CD4-positive, CD25-positive, alpha-beta regulatory T cell (primary cell): ENCODE results near the gene P2RX3. TPM values are rescaled to one million over a fixed set of nuclear protein-coding genes. Genes with fewer than 3 reads are reported as not detected.
A peak's percentile ranks its signal among the peaks of the same experiment; 100 is the strongest.

Experiments used
- ATAC-seq, 2 donors: fragments of 150-1000 bp; cut with Tn5 transposase; one replicate each; pipeline ENCODE4 v1.10.0; 2021; ENCODE audit warnings: low read depth in 2 of 2, moderate number of reproducible peaks in 2 of 2, moderate library complexity in 1 of 2
- DNase-seq, 3 donors: peaks; one replicate each; pipeline versions ENCODE4 v3.0.0 to v3.0.0-alpha.2; 2012 to 2022; ENCODE audit warnings: mixed read lengths in 1 of 3
- H3K27ac ChIP-seq: one replicate; pipeline ENCODE4 v1.7.0; 2013; ENCODE audit warnings: mild to moderate bottlenecking, low read length; ENCODE audit not compliant: insufficient read depth, poor library complexity, severe bottlenecking
- H3K27me3 ChIP-seq: one replicate; pipeline ENCODE4 v1.7.0; 2013; ENCODE audit warnings: low read length; ENCODE audit not compliant: control insufficient read depth, insufficient read depth
- H3K36me3 ChIP-seq: one replicate; pipeline ENCODE4 v1.7.0; 2013; ENCODE audit warnings: mild to moderate bottlenecking, low read length, moderate library complexity; ENCODE audit not compliant: control insufficient read depth, insufficient read depth
- H3K4me1 ChIP-seq: 2 replicates; pipeline ENCODE4 v1.7.0; 2013; ENCODE audit warnings: mild to moderate bottlenecking, low read length; ENCODE audit not compliant: insufficient read depth, control insufficient read depth, poor library complexity, severe bottlenecking
- H3K4me3 ChIP-seq: one replicate; pipeline ENCODE4 v1.7.0; 2013; ENCODE audit warnings: low read depth, mild to moderate bottlenecking, low read length, moderate library complexity
- H3K9me3 ChIP-seq, 2 experiments: 1 replicate in 1 of 2; 2 replicates in 1 of 2; pipeline ENCODE4 v1.7.0; 2013; ENCODE audit warnings: low read length in 2 of 2, mild to moderate bottlenecking in 1 of 2, moderate library complexity in 1 of 2; ENCODE audit not compliant: control insufficient read depth in 2 of 2
- H3K27ac Mint-ChIP-seq, 3 donors: one replicate each; pipeline ENCODE4 v1.8.0; 2020 to 2022; ENCODE audit warnings: mild to moderate bottlenecking in 3 of 3, mixed read lengths in 3 of 3, moderate library complexity in 2 of 3
- H3K27me3 Mint-ChIP-seq: one replicate; pipeline ENCODE4 v1.8.0; 2022; ENCODE audit warnings: mild to moderate bottlenecking, mixed read lengths
- H3K36me3 Mint-ChIP-seq: one replicate; pipeline ENCODE4 v1.8.0; 2020; ENCODE audit warnings: mixed read lengths
- H3K4me1 Mint-ChIP-seq, 4 donors: one replicate each; pipeline ENCODE4 v1.8.0; 2020 to 2022; ENCODE audit warnings: mixed read lengths in 4 of 4, mild to moderate bottlenecking in 1 of 4
- H3K4me3 Mint-ChIP-seq, 4 donors: one replicate each; pipeline ENCODE4 v1.8.0; 2020 to 2022; ENCODE audit warnings: mild to moderate bottlenecking in 4 of 4, mixed read lengths in 4 of 4, moderate library complexity in 3 of 4
- H3K9me3 Mint-ChIP-seq, 7 donors: one replicate each; pipeline ENCODE4 v1.8.0; 2020 to 2022; ENCODE audit warnings: mixed read lengths in 7 of 7, mild to moderate bottlenecking in 3 of 7, moderate library complexity in 2 of 7
- polyA plus RNA-seq, 4 donors: library from polyadenylated mRNA; unstranded; fragments of 300-500 nt; fragmentation: Illumina TruSeq; gene quantifications; one replicate each; pipeline ENCODE4 v1.2.3, GENCODE V29; 2021
- total RNA-seq: library from RNA; stranded (reverse); gene quantifications from one replicate; pipeline ENCODE4 v1.2.3, GENCODE V29; 2022

Gene P2RX3
- total and polyA plus RNA-seq, 5 donors from 2014 or later = not detected

GRCh38 chr11:57300785-57301184 lies 37.4 kb upstream of the P2RX3 start:
- Mint-ChIP-seq H3K36me3 (peaks cover 38% of the 10 kb centered on the region), H3K9me3 (peaks cover 0 to 11% (median 0%) of the 10 kb centered on the region in 7 donors), H3K27ac (no peak overlapping the region), H3K27me3 (no peaks in the 10 kb centered on the region), H3K4me3 (no peak overlapping the region), H3K4me1 (peaks cover 0 to 2% (median 0%) of the 10 kb centered on the region in 4 donors)
- Histone ChIP-seq H3K9me3 (peaks cover 3 to 13% of the 10 kb centered on the region in 2 experiments), H3K27me3 (no peaks in the 10 kb centered on the region), H3K27ac (no peak overlapping the region), H3K4me1 (no peaks in the 10 kb centered on the region), H3K4me3 (no peak overlapping the region), H3K36me3 (peaks cover 16% of the 10 kb centered on the region)
- DNase-seq (no peak), ATAC-seq (no peak)

GRCh38 chr11:57301711-57302423 lies 36.3 kb upstream of the P2RX3 start:
- Histone ChIP-seq H3K36me3 (peaks cover 16% of the 10 kb centered on the region), H3K4me1 (no peaks in the 10 kb centered on the region), H3K27me3 (no peaks in the 10 kb centered on the region), H3K4me3 (no peak overlapping the region), H3K27ac (no peak overlapping the region), H3K9me3 (peaks cover 3 to 13% of the 10 kb centered on the region in 2 experiments)
- H3K27me3 Mint-ChIP-seq = no peaks in the 10 kb centered on the region
- no peak overlapping the region for H3K27ac Mint-ChIP-seq
- H3K4me1 Mint-ChIP-seq = peaks cover 0 to 2% (median 0%) of the 10 kb centered on the region in 4 donors
- H3K9me3 Mint-ChIP-seq = peaks cover 0 to 9% (median 0%) of the 10 kb centered on the region in 7 donors
- ATAC-seq (no peak), DNase-seq (no peak)
- peaks cover 38% of the 10 kb centered on the region for H3K36me3 Mint-ChIP-seq
- H3K4me3 Mint-ChIP-seq = peak overlapping the region in 1 of 4 donors; percentile 74

- H3K27me3 ChIP-seq = no peaks in the 10 kb centered on the region
- H3K27ac ChIP-seq = no peak overlapping the region
- no peaks in the 10 kb centered on the region for H3K27me3 Mint-ChIP-seq
- peaks cover 3 to 13% of the 10 kb centered on the region in 2 experiments for H3K9me3 ChIP-seq
- ATAC-seq (no peak), DNase-seq (no peak)
- peaks cover 0 to 9% (median 0%) of the 10 kb centered on the region in 7 donors for H3K9me3 Mint-ChIP-seq
- H3K27ac Mint-ChIP-seq = no peak overlapping the region
- peaks cover 16% of the 10 kb centered on the region for H3K36me3 ChIP-seq
- no peaks in the 10 kb centered on the region for H3K4me1 ChIP-seq
- peaks cover 38% of the 10 kb centered on the region for H3K36me3 Mint-ChIP-seq
- no peak overlapping the region for H3K4me3 Mint-ChIP-seq
- no peak overlapping the region for H3K4me3 ChIP-seq
- H3K4me1 Mint-ChIP-seq = peaks cover 0 to 2% (median under 1%) of the 10 kb centered on the region in 4 donors
Observed at GRCh38 chr11:57302489-57302888, 35.7 kb upstream of the P2RX3 start.

- ATAC-seq = no peak
Observed at GRCh38 chr11:57303280-57303989, 34.7 kb upstream of the P2RX3 start.

GRCh38 chr11:57303990-57304579 lies 34.1 kb upstream of the P2RX3 start:
- H3K4me3 ChIP-seq = no peak overlapping the region
- peaks cover 3 to 11% of the 10 kb centered on the region in 2 experiments for H3K9me3 ChIP-seq
- H3K36me3 ChIP-seq = peaks cover 12% of the 10 kb centered on the region
- Mint-ChIP-seq H3K4me1 (peaks cover 0 to 4% (median 3%) of the 10 kb centered on the region in 4 donors), H3K4me3 (no peak overlapping the region), H3K27ac (no peak overlapping the region), H3K27me3 (no peaks in the 10 kb centered on the region), H3K9me3 (peaks cover 0 to 6% (median 0%) of the 10 kb centered on the region in 7 donors), H3K36me3 (peaks cover 36% of the 10 kb centered on the region)
- ATAC-seq (no peak), DNase-seq (no peak)
- no peaks in the 10 kb centered on the region for H3K4me1 ChIP-seq
- no peaks in the 10 kb centered on the region for H3K27me3 ChIP-seq
- no peak overlapping the region for H3K27ac ChIP-seq

More at GRCh38 chr11:57303280-57303989, 34.7 kb upstream of the P2RX3 start:
- Histone ChIP-seq H3K4me3 (no peak overlapping the region), H3K27me3 (no peaks in the 10 kb centered on the region), H3K4me1 (no peaks in the 10 kb centered on the region), H3K9me3 (peaks cover 3 to 13% of the 10 kb centered on the region in 2 experiments), H3K36me3 (peaks cover 16% of the 10 kb centered on the region), H3K27ac (no peak overlapping the region)
- Mint-ChIP-seq H3K27ac (no peak overlapping the region), H3K4me3 (no peak overlapping the region), H3K27me3 (no peaks in the 10 kb centered on the region), H3K4me1 (peaks cover 0 to 4% (median 3%) of the 10 kb centered on the region in 4 donors), H3K36me3 (peaks cover 38% of the 10 kb centered on the region), H3K9me3 (peaks cover 0 to 9% (median 0%) of the 10 kb centered on the region in 7 donors)
- no peak for DNase-seq

GRCh38 chr11:57305523-57305922 lies 32.6 kb upstream of the P2RX3 start:
- peaks cover 0 to 3% (median 0%) of the 10 kb centered on the region in 7 donors for H3K9me3 Mint-ChIP-seq
- no peak for DNase-seq
- Histone ChIP-seq H3K27ac (no peak overlapping the region), H3K4me1 (no peaks in the 10 kb centered on the region), H3K27me3 (no peaks in the 10 kb centered on the region), H3K36me3 (no peaks in the 10 kb centered on the region), H3K9me3 (no peaks in the 10 kb centered on the region), H3K4me3 (no peak overlapping the region)
- no peak overlapping the region for H3K27ac Mint-ChIP-seq
- no peak overlapping the region for H3K4me3 Mint-ChIP-seq
- ATAC-seq = no peak
- H3K4me1 Mint-ChIP-seq = peaks cover 0 to 7% (median 4%) of the 10 kb centered on the region in 4 donors
- H3K27me3 Mint-ChIP-seq = no peaks in the 10 kb centered on the region
- peaks cover 35% of the 10 kb centered on the region for H3K36me3 Mint-ChIP-seq

GRCh38 chr11:57306161-57306876 lies 31.8 kb upstream of the P2RX3 start:
- Mint-ChIP-seq H3K4me3 (no peak overlapping the region), H3K4me1 (peaks cover 0 to 14% (median 5%) of the 10 kb centered on the region in 4 donors), H3K27ac (no peak overlapping the region), H3K36me3 (peaks cover 28% of the 10 kb centered on the region), H3K9me3 (peaks cover 0 to 1% (median 0%) of the 10 kb centered on the region in 7 donors), H3K27me3 (no peaks in the 10 kb centered on the region)
- H3K4me3 ChIP-seq = no peak overlapping the region
- no peak for ATAC-seq
- H3K27me3 ChIP-seq = no peaks in the 10 kb centered on the region
- H3K4me1 ChIP-seq = peaks cover 7% of the 10 kb centered on the region
- no peaks in the 10 kb centered on the region for H3K36me3 ChIP-seq
- H3K9me3 ChIP-seq = no peaks in the 10 kb centered on the region
- DNase-seq = no peak
- H3K27ac ChIP-seq = no peak overlapping the region
